CD4-positive, CD25-positive, alpha-beta regulatory T cell (primary cell): ENCODE measurements around the gene PRB4. TPM values are rescaled to one million over a fixed set of nuclear protein-coding genes. Genes with fewer than 3 reads are reported as not detected.
"Not testable (repeated sequence)": the region's sequence is repeated elsewhere in the genome, so short reads cannot be mapped to it uniquely, and the experiment has no call there.

ENCODE experiments used
- ATAC-seq, 2 donors: fragments of 150-1000 bp; cut with Tn5 transposase; one replicate each; pipeline ENCODE4 v1.10.0; 2021; ENCODE audit warnings: low read depth in 2 of 2, moderate number of reproducible peaks in 2 of 2, moderate library complexity in 1 of 2
- DNase-seq, 3 donors: peaks; one replicate each; pipeline versions ENCODE4 v3.0.0 to v3.0.0-alpha.2; 2012 to 2022; ENCODE audit warnings: mixed read lengths in 1 of 3
- H3K27ac ChIP-seq: one replicate; pipeline ENCODE4 v1.7.0; 2013; ENCODE audit warnings: mild to moderate bottlenecking, low read length; ENCODE audit not compliant: insufficient read depth, poor library complexity, severe bottlenecking
- H3K27me3 ChIP-seq: one replicate; pipeline ENCODE4 v1.7.0; 2013; ENCODE audit warnings: low read length; ENCODE audit not compliant: control insufficient read depth, insufficient read depth
- H3K36me3 ChIP-seq: one replicate; pipeline ENCODE4 v1.7.0; 2013; ENCODE audit warnings: mild to moderate bottlenecking, low read length, moderate library complexity; ENCODE audit not compliant: control insufficient read depth, insufficient read depth
- H3K4me1 ChIP-seq: 2 replicates; pipeline ENCODE4 v1.7.0; 2013; ENCODE audit warnings: mild to moderate bottlenecking, low read length; ENCODE audit not compliant: insufficient read depth, control insufficient read depth, poor library complexity, severe bottlenecking
- H3K4me3 ChIP-seq: one replicate; pipeline ENCODE4 v1.7.0; 2013; ENCODE audit warnings: low read depth, mild to moderate bottlenecking, low read length, moderate library complexity
- H3K9me3 ChIP-seq, 2 experiments: 1 replicate in 1 of 2; 2 replicates in 1 of 2; pipeline ENCODE4 v1.7.0; 2013; ENCODE audit warnings: low read length in 2 of 2, mild to moderate bottlenecking in 1 of 2, moderate library complexity in 1 of 2; ENCODE audit not compliant: control insufficient read depth in 2 of 2
- H3K27ac Mint-ChIP-seq, 3 donors: one replicate each; pipeline ENCODE4 v1.8.0; 2020 to 2022; ENCODE audit warnings: mild to moderate bottlenecking in 3 of 3, mixed read lengths in 3 of 3, moderate library complexity in 2 of 3
- H3K27me3 Mint-ChIP-seq: one replicate; pipeline ENCODE4 v1.8.0; 2022; ENCODE audit warnings: mild to moderate bottlenecking, mixed read lengths
- H3K36me3 Mint-ChIP-seq: one replicate; pipeline ENCODE4 v1.8.0; 2020; ENCODE audit warnings: mixed read lengths
- H3K4me1 Mint-ChIP-seq, 4 donors: one replicate each; pipeline ENCODE4 v1.8.0; 2020 to 2022; ENCODE audit warnings: mixed read lengths in 4 of 4, mild to moderate bottlenecking in 1 of 4
- H3K4me3 Mint-ChIP-seq, 4 donors: one replicate each; pipeline ENCODE4 v1.8.0; 2020 to 2022; ENCODE audit warnings: mild to moderate bottlenecking in 4 of 4, mixed read lengths in 4 of 4, moderate library complexity in 3 of 4
- H3K9me3 Mint-ChIP-seq, 7 donors: one replicate each; pipeline ENCODE4 v1.8.0; 2020 to 2022; ENCODE audit warnings: mixed read lengths in 7 of 7, mild to moderate bottlenecking in 3 of 7, moderate library complexity in 2 of 7
- polyA plus RNA-seq, 4 donors: library from polyadenylated mRNA; unstranded; fragments of 300-500 nt; fragmentation: Illumina TruSeq; gene quantifications; one replicate each; pipeline ENCODE4 v1.2.3, GENCODE V29; 2021
- total RNA-seq: library from RNA; stranded (reverse); gene quantifications from one replicate; pipeline ENCODE4 v1.2.3, GENCODE V29; 2022

Gene PRB4
- total RNA-seq, result not detected
- polyA plus RNA-seq, result not detected

DNA sequence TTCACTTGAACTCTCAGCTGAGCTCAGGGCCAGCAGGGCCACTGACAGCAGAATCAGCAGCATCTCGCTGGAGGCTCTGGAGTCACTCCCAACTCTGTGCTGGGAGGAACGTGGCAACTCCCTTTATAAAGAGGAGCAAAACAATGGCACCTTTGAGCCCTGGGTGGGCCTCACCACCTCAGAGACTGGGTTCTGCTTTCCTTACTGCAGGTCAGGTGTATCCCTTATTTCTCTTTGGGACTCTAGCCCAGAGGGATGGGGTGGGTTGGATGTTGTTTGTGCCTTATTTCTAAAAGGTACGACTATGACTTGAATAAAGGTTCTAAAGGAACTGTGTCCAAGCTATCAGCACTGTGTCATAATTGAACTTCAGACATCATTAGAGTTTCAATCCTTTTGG, at the start of gene PRB4:
Gene PRB4, minus strand, starts transcription at position 101 of the 400 bp plus-strand sequence. Its CDS starts 38 bp downstream, at position 63.
- Mint-ChIP-seq H3K4me3 (no peak within 1 kb of the TSS), H3K36me3 (no peaks in the 10 kb centered on the region), H3K9me3 (peaks cover 0 to 41% (median 10%) of the 10 kb centered on the region in 7 donors), H3K27ac (no peak within 1 kb of the TSS), H3K27me3 (no peaks in the 10 kb centered on the region), H3K4me1 (no peaks in the 10 kb centered on the region)
- Histone ChIP-seq H3K36me3 (no peaks in the 10 kb centered on the region), H3K27ac (no peak within 1 kb of the TSS), H3K4me1 (no peaks in the 10 kb centered on the region), H3K27me3 (no peaks in the 10 kb centered on the region), H3K9me3 (peaks cover 0 to 2% of the 10 kb centered on the region in 2 experiments), H3K4me3 (no peak within 1 kb of the TSS)
- DNase-seq (no peak), ATAC-seq (no peak)

GRCh38 chr12:11351736-11352135, 41.5 kb upstream of the PRB4 start:
- not testable (repeated sequence) for H3K9me3 ChIP-seq, H3K27ac Mint-ChIP-seq, H3K4me3 Mint-ChIP-seq, H3K4me1 Mint-ChIP-seq, H3K4me1 ChIP-seq, H3K27ac ChIP-seq, DNase-seq, H3K36me3 Mint-ChIP-seq, H3K27me3 ChIP-seq, H3K36me3 ChIP-seq, H3K27me3 Mint-ChIP-seq, H3K9me3 Mint-ChIP-seq, ATAC-seq, H3K4me3 ChIP-seq

- Histone ChIP-seq H3K27ac (no peak overlapping the region), H3K36me3 (no peaks in the 10 kb centered on the region), H3K9me3 (no peaks in the 10 kb centered on the region), H3K4me1 (no peaks in the 10 kb centered on the region), H3K4me3 (no peak overlapping the region), H3K27me3 (no peaks in the 10 kb centered on the region)
- ATAC-seq (no peak), DNase-seq (no peak)
- Mint-ChIP-seq H3K9me3 (peaks cover 0 to 8% (median 0%) of the 10 kb centered on the region in 7 donors), H3K27me3 (no peaks in the 10 kb centered on the region), H3K27ac (no peak overlapping the region), H3K4me3 (no peak overlapping the region), H3K36me3 (no peaks in the 10 kb centered on the region), H3K4me1 (no peaks in the 10 kb centered on the region)
Observed at GRCh38 chr12:11348439-11348838, 38.2 kb upstream of the PRB4 start.

GRCh38 chr12:11347810-11348209, 37.6 kb upstream of the PRB4 start:
- H3K9me3 Mint-ChIP-seq, result peaks cover 0 to 10% (median 0%) of the 10 kb centered on the region in 7 donors
- Histone ChIP-seq H3K4me1 (no peaks in the 10 kb centered on the region), H3K36me3 (no peaks in the 10 kb centered on the region), H3K4me3 (no peak overlapping the region), H3K27ac (no peak overlapping the region), H3K27me3 (no peaks in the 10 kb centered on the region), H3K9me3 (no peaks in the 10 kb centered on the region)
- no peak overlapping the region for H3K4me3 Mint-ChIP-seq
- DNase-seq (no peak), ATAC-seq (no peak)
- no peaks in the 10 kb centered on the region for H3K27me3 Mint-ChIP-seq
- no peak overlapping the region for H3K27ac Mint-ChIP-seq
- H3K36me3 Mint-ChIP-seq, result no peaks in the 10 kb centered on the region
- no peaks in the 10 kb centered on the region for H3K4me1 Mint-ChIP-seq

DNA sequence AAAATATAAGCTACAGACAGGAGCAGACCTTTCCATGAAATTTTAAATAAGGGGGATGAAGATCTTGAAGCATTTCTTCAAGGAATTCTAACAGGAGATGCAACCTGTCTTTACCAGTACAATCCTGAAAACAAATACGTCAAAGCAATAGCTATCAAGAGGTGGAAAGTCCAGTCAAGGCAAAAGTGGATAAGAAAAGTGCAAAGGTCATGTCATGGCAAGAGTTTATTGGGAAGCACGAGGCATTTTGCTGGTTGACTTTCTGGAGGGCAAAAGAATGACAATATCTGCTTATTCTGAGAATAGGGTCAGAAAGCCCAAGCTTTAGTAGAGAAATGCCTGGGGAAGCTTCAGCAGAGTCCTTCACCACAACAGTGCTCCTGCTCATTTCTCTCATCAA, 34.3 kb upstream of the PRB4 start:
- H3K27me3 ChIP-seq, result no peaks in the 10 kb centered on the region
- H3K36me3 Mint-ChIP-seq, result peaks cover 3% of the 10 kb centered on the region

GRCh38 chr12:11324426-11324825, 14.2 kb upstream of the PRB4 start:
- H3K36me3 Mint-ChIP-seq, result peaks cover 5% of the 10 kb centered on the region
- Histone ChIP-seq H3K27ac (no peak overlapping the region), H3K27me3 (no peaks in the 10 kb centered on the region), H3K9me3 (no peaks in the 10 kb centered on the region), H3K4me1 (no peaks in the 10 kb centered on the region), H3K4me3 (no peak overlapping the region), H3K36me3 (no peaks in the 10 kb centered on the region)
- no peak overlapping the region for H3K4me3 Mint-ChIP-seq
- peaks cover 0 to 12% (median 5%) of the 10 kb centered on the region in 7 donors for H3K9me3 Mint-ChIP-seq
- DNase-seq, result no peak
- H3K27ac Mint-ChIP-seq, result no peak overlapping the region
- peaks cover 6% of the 10 kb centered on the region for H3K27me3 Mint-ChIP-seq
- peaks cover 0 to 4% (median 0%) of the 10 kb centered on the region in 4 donors for H3K4me1 Mint-ChIP-seq
- ATAC-seq, result no peak

More for the DNA sequence above, 34.3 kb upstream of the PRB4 start:
- H3K4me1 ChIP-seq, result no peaks in the 10 kb centered on the region
- ATAC-seq, result no peak
- Mint-ChIP-seq H3K9me3 (peaks cover 0 to 10% (median 0%) of the 10 kb centered on the region in 7 donors), H3K4me1 (no peaks in the 10 kb centered on the region), H3K27ac (no peak overlapping the region), H3K4me3 (no peak overlapping the region), H3K27me3 (no peaks in the 10 kb centered on the region)
- no peaks in the 10 kb centered on the region for H3K36me3 ChIP-seq
- no peak overlapping the region for H3K4me3 ChIP-seq
- no peak for DNase-seq
- H3K27ac ChIP-seq, result no peak overlapping the region
- H3K9me3 ChIP-seq, result no peaks in the 10 kb centered on the region

GRCh38 chr12:11321980-11322379, 11.7 kb upstream of the PRB4 start:
- Mint-ChIP-seq H3K9me3 (peaks cover 1 to 17% (median 7%) of the 10 kb centered on the region in 7 donors), H3K4me3 (no peak overlapping the region)

DNA sequence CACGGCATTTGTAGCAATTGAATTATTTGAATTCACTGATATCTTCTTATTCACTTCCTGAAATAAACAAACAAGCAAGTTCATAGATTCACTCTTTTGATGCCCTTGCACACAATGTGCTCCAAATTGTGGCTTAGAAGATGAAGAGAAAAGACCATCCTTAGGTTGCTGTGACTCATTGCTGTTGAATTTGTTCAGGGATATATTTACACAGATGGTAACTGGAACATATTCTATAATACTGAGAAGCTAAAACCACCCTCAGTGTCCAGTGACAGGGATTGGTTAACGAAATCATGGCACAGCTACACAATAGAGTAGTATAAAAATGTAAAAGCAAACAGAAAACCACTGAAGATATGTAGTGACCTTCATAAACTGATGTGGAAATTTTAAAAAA, 3.1 kb downstream of the PRB4 start:
- peaks cover 1 to 35% (median 16%) of the 10 kb centered on the region in 7 donors for H3K9me3 Mint-ChIP-seq
- H3K27me3 Mint-ChIP-seq, result no peaks in the 10 kb centered on the region

More at GRCh38 chr12:11321980-11322379, 11.7 kb upstream of the PRB4 start:
- H3K4me1 Mint-ChIP-seq, result no peaks in the 10 kb centered on the region
- DNase-seq (no peak), ATAC-seq (no peak)
- no peak overlapping the region for H3K27ac Mint-ChIP-seq
- Histone ChIP-seq H3K4me3 (no peak overlapping the region), H3K27ac (no peak overlapping the region), H3K4me1 (no peaks in the 10 kb centered on the region), H3K9me3 (no peaks in the 10 kb centered on the region), H3K36me3 (no peaks in the 10 kb centered on the region), H3K27me3 (no peaks in the 10 kb centered on the region)
- H3K36me3 Mint-ChIP-seq, result peaks cover 5% of the 10 kb centered on the region
- H3K27me3 Mint-ChIP-seq, result peaks cover 9% of the 10 kb centered on the region

More for the DNA sequence above, 3.1 kb downstream of the PRB4 start:
- H3K27ac ChIP-seq, result no peak overlapping the region
- H3K36me3 ChIP-seq, result no peaks in the 10 kb centered on the region
- no peaks in the 10 kb centered on the region for H3K4me1 ChIP-seq
- H3K27ac Mint-ChIP-seq, result no peak overlapping the region
- no peaks in the 10 kb centered on the region for H3K36me3 Mint-ChIP-seq
- H3K27me3 ChIP-seq, result no peaks in the 10 kb centered on the region
- ATAC-seq (no peak), DNase-seq (no peak)
- H3K4me1 Mint-ChIP-seq, result no peaks in the 10 kb centered on the region
- peaks cover 0 to 2% of the 10 kb centered on the region in 2 experiments for H3K9me3 ChIP-seq
- H3K4me3 Mint-ChIP-seq, result no peak overlapping the region
- no peak overlapping the region for H3K4me3 ChIP-seq
